GM21360 (cell line): ENCODE data around the gene LAMA2.

Source experiments
- ATAC-seq: cut with Tn5 transposase; IDR thresholded peaks from one replicate; pipeline ENCODE4 v1.9.1; 2021; ENCODE audit warnings: mild to moderate bottlenecking, moderate library complexity; ENCODE audit not compliant: unreplicated experiment

Gene LAMA2

DNA sequence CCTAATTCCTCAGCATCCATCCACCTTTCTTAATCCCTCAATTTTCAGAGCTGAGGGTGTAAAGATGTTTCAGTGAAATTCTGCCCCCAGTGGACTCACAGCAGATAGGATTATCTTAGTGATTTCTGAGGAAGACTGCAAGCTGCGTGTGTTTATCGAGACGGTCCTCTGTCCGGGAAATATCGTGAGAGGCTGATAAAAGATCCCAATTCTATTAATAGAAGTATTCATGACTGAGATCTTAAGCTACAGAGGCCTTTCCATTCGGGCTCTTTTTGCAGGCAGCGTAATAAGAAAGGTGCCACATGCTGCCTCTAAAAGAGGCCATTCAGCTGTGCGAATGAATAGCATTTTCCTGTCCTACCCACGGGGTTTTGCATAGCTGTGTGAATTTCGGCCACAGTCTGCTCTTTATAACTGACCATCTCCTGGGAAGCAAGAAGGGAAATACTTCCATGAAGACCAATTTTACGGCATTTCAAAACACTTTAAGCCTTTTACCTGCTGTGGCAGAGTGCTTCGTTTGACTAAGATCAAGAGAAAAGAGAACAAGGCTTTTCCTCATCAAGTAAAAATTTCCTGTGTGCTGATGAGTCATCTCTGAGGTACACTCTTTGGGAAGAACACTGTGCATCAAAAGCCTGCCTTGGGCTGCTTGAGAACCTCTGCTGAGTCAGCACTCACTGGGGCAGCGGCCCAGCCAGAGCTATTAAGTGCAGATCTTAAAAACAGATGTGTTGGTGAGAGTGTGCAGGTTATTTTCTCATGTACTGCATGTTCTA is 618.2 kb downstream of the LAMA2 start:
- no peak for ATAC-seq

DNA sequence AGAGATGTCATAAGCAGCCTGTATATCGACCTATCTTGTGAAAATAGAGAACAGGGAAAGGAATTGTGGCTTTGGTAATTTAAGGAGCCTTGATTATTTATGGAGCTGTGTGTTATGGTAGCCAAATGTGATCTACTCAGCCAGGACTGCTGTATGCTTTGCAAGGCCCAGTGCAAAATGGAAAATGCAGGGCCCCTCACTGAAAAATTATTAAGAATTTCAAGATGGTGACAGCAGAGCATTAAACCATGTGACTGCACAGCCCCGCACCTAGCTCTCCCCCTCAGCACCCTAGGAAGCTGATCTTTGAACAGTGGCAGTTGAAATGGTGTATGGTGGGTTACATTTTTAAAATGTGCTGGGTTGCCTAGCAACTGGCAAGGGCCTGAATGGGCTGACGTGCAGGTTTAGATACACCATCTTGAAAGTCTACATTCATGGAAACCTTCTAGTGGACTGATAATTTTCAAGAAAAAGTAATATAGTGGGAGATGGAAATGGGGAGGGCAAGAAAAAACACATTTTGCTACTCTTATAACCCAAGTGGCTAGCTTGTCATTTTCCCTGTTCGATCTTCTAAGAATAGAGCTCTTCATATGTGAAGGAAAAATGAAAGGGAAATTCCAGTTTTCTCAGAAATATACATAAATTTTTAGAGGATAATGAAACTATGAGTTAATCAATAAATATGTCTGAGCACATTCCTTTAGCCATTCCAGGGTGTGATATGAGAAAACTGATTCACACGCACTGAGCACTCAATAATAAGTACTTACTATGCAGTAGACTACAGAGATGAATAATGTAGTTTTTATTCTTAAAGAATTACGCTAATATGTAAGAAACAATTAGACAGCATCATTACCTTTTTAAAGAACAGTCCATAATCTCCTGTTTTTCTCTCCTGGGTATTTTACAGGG is 619.1 kb downstream of the LAMA2 start:
- no peak for ATAC-seq

DNA sequence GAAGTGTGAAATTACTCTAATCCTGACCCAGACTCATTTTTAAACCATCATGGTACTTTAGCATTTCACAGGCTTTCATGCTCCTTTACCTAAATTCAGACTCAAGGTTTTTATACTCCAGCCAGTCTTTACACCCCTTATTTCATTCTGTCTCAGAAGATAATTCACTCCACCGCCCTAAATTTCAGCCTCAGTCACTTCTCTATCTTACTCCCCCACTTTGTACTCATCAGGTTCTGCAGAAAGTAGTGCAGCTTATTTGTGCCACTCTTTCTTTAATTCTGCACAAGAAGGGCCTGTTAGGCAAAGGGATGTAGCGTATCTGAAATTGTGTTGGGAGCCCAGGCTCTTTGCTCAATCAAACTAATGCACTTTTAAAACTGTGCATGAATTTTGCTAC is 621.5 kb downstream of the LAMA2 start:
- no peak for ATAC-seq

DNA sequence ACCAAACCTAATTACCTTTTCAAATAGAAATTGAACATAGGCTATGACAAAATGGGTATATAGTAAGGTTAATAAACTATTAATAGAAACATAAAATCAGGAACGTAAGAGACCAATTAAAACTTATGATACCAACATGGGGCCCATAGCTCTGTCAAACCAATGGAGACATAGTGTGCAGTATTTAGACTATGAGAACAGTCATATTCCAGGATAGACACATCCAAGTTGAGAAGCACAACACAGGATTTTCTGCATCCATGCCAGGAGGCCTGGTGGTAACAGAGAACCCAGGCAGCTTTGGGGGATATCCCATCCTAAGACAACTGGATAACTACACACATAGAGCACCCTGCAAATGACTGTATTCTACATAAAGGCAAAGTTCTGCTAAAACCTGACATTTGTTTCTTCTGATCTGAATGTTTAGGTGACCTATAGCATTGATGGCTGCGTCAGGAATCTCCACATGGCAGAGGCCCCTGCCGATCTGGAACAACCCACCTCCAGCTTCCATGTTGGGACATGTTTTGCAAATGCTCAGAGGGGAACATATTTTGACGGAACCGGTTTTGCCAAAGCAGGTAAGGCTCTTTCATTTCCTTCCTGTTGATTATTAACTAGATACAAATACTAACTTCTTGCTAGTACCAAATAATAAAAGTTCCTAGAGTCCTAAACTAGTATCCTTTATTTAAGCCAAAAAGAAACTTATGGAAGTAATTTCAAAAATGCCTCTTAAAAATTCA is 624.3 kb downstream of the LAMA2 start:
- ATAC-seq = no peak

DNA sequence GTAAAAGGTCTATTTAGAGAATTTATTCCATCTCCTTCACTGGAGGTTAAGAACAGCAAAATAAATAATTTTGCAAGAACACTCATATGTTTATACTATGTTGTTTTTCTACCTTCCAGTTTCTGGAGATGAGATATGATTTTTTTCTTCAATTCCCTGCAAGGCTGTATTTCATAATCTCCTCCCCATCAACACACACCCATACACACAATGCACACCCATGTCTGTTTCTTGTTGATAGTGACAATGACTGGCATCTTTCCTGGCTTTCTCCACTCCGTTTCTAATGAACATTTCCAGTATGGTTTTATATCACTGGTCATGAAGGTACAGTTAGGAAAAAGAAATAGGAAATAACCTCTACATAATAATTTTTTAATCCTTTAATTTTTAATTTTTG is 624.9 kb downstream of the LAMA2 start:
- no peak for ATAC-seq

DNA sequence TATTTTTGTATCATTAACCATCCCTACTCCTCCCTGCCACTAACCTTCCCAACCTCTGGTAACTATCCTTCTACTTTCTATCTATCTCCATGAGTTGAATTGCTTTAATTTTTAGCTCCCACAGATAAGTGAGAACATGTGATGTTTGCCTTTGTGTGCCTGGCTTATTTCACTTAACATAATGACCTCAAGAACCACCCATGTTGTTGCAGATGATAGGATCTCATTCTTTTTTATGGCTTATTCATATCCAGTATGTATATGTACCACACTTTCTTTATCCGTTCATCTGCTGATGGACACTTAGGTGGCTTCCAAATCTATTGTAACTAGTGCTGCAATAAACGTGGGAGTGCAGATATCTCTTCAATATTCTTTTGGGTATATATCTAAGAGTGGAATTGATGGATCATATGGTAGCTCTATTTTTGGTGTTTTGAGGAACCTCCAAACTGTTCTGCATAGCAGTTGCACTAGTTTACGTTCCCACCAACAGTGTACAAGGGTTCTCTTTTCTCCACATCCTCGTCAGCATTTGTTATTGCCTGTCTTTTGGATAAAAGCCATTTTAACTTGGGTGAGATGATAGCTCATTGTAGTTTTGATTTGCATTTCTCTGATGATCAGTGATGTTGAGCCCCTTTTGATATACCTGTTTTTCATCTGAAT is 625.7 kb downstream of the LAMA2 start:
- no peak for ATAC-seq

DNA sequence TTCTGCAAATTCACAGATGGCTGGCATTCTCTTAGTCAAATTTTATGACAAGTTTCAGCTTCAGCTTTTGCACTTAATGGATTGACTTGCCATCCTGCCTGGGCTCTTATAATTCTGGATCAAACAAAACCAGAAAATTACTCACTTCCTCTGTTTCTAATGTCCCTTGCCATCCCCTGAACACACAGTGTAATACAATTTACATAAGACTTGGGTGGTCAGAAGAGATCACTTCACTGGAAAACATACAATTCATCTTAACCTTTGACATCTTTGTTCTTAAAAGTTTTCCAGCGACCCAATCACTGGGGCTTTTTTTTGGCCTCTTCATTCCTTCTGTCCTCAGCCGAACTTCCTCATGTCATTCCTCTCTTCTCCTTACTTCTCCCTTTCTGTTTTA is 628.0 kb downstream of the LAMA2 start:
- no peak for ATAC-seq

DNA sequence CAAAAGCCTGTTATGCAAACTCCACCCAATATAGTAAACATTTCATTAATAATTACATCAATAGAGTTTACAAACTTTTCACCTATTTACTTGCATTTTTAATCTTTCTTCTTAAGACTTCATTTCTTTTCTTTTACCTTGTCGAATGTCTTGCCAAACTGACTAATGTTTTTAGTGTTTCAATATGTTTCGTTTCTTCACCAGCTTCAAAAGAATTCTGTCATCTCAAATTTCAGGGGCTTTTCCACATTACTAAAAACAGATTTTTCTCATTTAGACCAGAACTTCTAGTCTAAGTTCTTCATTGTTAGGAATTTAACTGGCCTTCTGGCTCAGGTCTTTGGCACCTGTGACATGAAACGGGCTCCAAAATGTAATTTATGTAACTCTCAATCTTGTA is 630.5 kb downstream of the LAMA2 start:
- ATAC-seq = no peak

DNA sequence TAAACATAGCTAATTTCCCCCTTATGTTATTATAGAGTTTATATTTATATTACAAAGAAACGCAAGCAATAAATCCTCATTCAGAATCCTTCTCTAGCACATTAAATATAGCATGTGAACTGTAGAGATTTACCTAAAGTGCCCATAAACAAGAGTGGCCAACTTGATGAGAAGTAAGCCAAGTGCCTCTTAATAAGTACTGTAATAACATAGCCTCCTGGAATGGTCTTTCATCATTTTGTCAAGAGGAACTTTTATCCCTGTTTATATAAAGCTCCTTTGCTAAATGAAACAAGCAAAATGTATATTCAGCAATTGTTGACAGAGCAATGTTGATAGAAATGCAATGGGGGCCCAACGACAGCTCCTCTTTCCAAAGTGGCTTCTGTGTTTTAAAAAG is 632.1 kb downstream of the LAMA2 start:
- no peak for ATAC-seq

DNA sequence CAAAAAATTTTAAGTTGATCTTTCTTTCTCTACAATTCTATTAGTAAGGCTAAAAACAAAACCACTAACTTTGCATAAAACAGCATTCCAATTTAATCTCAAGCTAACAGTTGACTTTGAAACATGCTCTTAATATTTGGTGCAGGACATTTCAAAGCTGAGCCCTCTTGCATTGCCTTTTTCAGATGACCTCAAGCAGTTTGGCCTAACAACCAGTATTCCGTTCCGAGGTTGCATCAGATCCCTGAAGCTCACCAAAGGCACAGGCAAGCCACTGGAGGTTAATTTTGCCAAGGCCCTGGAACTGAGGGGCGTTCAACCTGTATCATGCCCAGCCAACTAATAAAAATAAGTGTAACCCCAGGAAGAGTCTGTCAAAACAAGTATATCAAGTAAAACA is 633.1 kb downstream of the LAMA2 start:
- no peak for ATAC-seq

DNA sequence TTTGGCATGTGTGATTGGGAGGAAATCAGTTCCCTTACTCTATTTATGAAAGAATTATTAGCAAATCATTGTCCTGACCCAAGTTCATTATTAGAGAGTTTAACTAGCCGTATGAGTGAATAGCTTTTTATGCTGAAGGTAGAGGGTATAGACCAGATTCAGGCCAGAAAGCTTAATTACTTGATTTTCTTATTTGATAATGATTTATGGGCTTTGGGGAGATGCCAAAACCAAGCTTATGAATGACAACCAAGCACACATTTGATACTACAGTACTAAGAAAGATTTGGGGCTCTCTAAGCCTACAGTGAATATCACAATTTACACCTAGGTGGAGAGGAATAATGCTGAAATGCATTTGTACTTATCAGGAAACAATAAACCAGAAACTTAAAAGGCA is 633.8 kb downstream of the LAMA2 start:
- ATAC-seq = no peak

DNA sequence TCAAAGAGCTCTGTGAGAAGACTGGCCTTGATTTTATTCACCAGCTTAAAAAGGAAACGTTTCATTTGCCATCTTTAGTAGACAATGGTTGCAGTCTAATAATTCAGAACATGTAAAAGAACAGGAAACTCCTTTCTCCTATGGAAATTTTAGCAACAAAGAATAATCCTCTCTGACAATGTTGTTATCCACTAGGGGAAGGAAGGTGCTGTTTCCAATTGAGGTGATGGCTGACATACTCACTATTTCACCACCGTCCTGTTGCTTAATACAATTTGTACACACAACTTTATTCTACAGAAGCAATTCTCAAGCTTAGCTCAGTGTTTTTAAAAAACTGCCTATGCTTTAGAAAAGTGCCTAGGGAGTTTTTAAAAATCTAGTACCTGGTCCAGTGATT is 634.4 kb downstream of the LAMA2 start:
- ATAC-seq = no peak

DNA sequence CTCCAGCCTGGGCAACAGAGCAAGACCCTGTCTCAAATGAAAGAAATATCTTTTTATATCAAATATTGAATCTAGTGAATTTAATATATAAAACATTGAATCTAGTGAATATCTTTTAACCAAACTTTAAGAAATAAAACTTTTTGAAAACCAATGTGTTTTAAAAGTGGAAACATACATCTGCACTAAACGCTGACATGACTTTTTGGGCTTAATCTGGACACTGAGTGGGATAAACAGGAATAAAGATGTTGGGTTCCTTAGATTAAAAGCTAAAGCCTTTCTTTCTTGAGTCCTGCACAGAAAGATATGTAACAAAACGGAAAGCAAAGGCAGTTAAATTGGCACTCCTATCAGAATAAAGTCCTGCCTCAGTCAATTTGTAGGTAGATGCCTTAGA is 636.8 kb downstream of the LAMA2 start:
- ATAC-seq = no peak

DNA sequence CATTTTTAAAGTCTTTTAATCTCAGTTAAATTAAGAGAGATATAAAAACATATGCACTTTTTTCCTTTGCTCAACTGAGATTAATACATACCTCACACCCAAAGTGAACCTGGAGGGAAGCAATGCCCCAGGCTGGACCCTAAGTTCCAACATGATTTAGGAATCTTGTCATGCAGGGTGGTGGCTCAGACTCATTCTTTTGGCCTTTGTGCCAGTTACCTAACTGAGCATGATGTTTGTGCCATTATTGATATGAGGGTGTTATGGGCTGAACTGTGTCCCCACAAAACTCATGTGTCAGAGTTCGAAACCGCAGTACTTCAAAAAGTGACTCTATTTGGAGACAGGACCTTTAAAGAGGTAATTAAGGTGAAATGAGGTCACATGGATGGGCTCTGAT is 639.0 kb downstream of the LAMA2 start:
- ATAC-seq = no peak

DNA sequence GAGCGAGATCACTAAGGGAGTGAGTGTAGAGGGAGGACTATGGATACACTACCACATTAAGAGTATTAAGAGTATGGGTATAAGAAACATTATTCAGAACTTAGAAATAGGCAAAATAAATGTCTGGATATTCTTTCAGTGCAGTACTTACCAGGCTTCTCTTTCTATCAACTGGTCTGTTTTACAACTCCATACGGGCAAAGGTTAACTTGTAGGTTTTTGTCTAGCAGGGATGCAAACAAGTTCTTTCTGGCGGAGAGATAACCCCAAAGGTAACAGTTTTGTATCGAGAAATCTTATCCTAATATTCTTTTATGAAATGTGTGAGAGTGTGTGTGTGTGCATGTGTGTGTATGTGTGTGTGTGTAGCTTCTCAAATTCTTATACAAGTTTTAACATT is 640.9 kb downstream of the LAMA2 start:
- no peak for ATAC-seq

DNA sequence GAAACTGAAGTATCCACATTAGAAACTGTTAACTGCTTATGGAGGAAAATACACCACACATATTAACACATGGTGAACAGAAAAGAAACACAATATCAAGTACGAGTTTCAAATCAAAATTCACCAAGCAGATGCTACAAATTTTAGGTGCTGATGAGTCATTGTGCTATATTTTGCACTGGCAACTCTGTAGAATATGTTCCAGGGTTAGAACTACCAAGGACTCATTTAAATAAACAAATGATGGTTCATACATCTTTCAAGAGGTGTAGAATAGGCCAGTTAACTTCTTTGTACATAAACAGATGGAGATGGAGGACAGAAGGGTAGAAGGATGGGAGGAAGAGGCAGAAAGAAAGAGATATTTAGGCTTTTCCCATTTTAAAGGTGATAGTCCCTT is 642.1 kb downstream of the LAMA2 start:
- ATAC-seq = no peak

DNA sequence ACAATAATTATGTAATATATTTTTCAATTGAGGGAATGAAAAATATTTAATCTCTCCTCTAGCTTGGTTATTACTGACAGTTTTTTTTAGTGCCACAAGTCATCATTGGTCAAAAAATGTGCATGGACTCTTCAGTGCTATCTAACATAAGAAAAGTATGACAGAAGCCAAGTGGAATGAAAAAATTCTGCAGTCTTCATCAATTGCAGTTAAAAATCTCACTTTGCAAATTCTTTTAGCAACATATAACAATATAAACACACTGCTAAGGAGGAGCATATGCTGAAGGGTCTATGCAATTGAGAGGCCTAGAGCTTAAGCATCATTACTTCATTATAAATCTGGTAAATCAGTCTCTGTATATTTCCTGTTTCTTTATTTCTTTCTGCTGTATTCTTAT is 652.0 kb downstream of the LAMA2 start:
- ATAC-seq = no peak

DNA sequence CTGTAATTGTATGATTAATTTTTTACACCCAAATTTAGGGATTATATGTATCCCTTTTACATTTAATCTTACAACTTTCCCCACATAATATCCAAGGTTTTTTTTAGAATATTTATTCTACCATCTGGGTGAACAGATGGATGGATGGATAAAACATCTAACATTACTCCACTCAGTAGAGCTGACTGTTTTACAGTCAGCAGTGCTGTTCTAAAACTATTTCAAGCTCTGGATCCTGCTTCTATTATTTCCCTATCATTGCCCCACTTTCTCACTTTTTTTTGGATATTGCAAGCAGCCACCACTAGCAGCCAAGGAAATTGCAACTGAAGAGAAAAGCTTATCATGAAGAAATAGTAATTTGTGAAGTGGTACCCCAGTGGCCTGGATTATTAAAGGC is 653.3 kb downstream of the LAMA2 start:
- ATAC-seq = no peak

DNA sequence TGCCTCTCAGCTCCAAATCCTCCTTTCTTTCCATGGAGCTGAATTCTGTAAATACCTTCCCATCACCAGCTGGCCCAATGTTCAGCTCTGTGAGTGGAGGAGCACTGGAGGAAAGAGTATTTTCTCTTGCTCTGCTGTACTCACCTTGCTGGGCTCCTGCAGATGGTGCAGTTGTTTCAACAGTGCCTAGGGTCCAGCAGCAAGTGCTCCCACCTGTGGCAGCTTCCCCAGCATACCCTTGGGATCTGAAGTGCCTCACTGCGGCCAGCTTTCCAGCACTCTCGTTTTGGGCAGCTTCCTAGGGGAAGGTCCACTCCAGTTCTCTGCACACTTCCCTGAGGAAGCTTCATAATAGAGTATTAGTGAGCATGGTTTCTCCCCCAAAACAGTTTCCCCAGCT is 656.1 kb downstream of the LAMA2 start:
- ATAC-seq = no peak

DNA sequence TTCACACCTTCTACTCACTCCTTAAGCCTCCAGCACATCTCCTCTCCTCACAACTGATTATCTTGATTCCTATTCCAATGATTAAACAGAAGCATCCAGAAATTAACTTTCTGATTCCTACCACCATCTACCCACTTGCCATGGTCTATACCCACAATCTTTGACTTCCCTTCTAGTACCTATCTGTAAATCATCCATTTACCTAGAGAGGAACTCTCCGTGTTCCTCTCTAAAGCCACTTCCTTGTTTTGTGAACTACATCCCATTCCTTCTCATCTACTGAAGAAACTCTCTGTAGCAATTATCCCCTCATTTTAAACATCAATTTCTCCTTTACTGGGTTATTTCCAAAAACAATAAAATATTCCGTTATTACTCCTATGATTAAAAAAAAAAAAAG is 659.8 kb downstream of the LAMA2 start:
- ATAC-seq = no peak

DNA sequence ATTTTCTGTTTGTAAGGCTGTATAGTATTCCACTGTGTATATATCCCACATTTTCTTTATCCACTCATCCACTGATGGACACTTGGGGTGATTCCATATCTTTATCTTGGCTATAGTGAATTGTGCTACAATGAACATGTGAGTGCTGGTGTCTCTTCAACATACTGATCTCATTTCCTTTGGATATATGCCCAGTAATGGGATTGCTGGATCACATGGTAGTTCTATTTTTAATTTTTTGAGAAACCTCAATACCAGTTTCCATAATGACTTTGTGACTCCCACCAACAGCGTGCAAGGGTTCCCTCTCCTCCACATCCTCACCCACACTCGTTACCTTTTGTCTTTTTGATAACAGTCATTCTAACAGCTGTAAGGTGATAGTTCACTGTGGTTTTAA is 661.0 kb downstream of the LAMA2 start:
- no peak for ATAC-seq
